ENCODE results near the gene PFN2. TPM values are rescaled to one million over a fixed set of nuclear protein-coding genes. Genes with fewer than 3 reads are reported as not detected.

PFN2 gene
- total RNA-seq, 4 donors from 2014 or later = 6.5 to 19.9 (median 13.2) TPM

GRCh38 chr3:149934524-149934923 lies 36.2 kb downstream of the PFN2 start:
- TF ChIP-seq POLR2A (IDR thresholded peaks at IDR 0.05) (no peak), CTCF (IDR thresholded peaks at IDR 0.05) (no peak), POLR2AphosphoS5 (IDR thresholded peaks at IDR 0.05) (no peak), EP300 (IDR thresholded peaks at IDR 0.05) (no peak)
- H3K36me3 ChIP-seq = peaks cover 10% of the 10 kb centered on the region
- H3K4me3 ChIP-seq = no peak overlapping the region
- H3K4me1 ChIP-seq = no peaks in the 10 kb centered on the region
- no peak overlapping the region for H3K27ac ChIP-seq
- H3K27me3 ChIP-seq = no peaks in the 10 kb centered on the region
- no peak for DNase-seq (ENCODE audit: low spot score in 2 of 2)
- H3K9me3 ChIP-seq = no peaks in the 10 kb centered on the region

- Histone ChIP-seq H3K4me1 (no peaks in the 10 kb centered on the region), H3K27ac (no peak overlapping the region), H3K27me3 (no peaks in the 10 kb centered on the region), H3K9me3 (no peaks in the 10 kb centered on the region), H3K4me3 (no peak overlapping the region), H3K36me3 (peaks cover 16% of the 10 kb centered on the region)
- no peak for DNase-seq (ENCODE audit: low spot score in 2 of 2)
- no peak for TF ChIP-seq POLR2AphosphoS5 (IDR thresholded peaks at IDR 0.05)
- no peak for TF ChIP-seq CTCF (IDR thresholded peaks at IDR 0.05)
- TF ChIP-seq POLR2A (IDR thresholded peaks at IDR 0.05) = no peak
- TF ChIP-seq EP300 (IDR thresholded peaks at IDR 0.05) = no peak
Measured at GRCh38 chr3:149933858-149934257, 36.8 kb downstream of the PFN2 start.

DNA sequence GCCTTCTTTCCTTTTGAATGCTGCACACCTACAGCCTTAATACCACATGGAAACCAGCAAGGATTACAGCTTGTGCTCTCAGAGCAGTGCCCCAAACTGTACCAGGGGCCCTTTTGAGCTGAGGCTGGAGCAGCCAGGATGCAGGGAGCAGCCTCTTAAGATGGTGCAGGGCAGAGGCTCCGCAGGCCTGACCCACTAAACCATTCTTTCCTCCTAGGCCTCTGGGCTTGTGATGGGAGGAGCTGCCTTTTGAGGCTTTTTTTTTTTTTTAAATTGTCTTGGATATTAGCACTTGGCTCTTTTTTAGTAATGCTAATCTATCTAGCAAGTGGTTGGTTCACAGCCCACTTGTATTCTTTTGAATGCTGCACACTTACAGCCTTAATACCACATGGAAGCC lies 37.7 kb downstream of the PFN2 start:
- Histone ChIP-seq H3K27me3 (no peaks in the 10 kb centered on the region), H3K9me3 (no peaks in the 10 kb centered on the region), H3K4me1 (no peaks in the 10 kb centered on the region), H3K4me3 (no peak overlapping the region), H3K36me3 (peaks cover 17% of the 10 kb centered on the region), H3K27ac (no peak overlapping the region)
- DNase-seq (ENCODE audit: low spot score in 2 of 2) = no peak
- WGBS = 89% methylated on average over 1 of the region's 1 CpG
- no peak for TF ChIP-seq POLR2AphosphoS5 (IDR thresholded peaks at IDR 0.05)
- TF ChIP-seq CTCF (IDR thresholded peaks at IDR 0.05) = no peak
- TF ChIP-seq POLR2A (IDR thresholded peaks at IDR 0.05) = no peak
- no peak for TF ChIP-seq EP300 (IDR thresholded peaks at IDR 0.05)

- no peak for TF ChIP-seq POLR2AphosphoS5 (IDR thresholded peaks at IDR 0.05)
- no peak for TF ChIP-seq POLR2A (IDR thresholded peaks at IDR 0.05)
- no peak for TF ChIP-seq CTCF (IDR thresholded peaks at IDR 0.05)
- no peak for TF ChIP-seq EP300 (IDR thresholded peaks at IDR 0.05)
- H3K27ac ChIP-seq = no peak overlapping the region
- no peaks in the 10 kb centered on the region for H3K9me3 ChIP-seq
- H3K4me3 ChIP-seq = no peak overlapping the region
- 95% methylated on average over 3 of the region's 3 CpGs for WGBS
- H3K4me1 ChIP-seq = no peaks in the 10 kb centered on the region
- no peaks in the 10 kb centered on the region for H3K27me3 ChIP-seq
- no peak for DNase-seq (ENCODE audit: low spot score in 2 of 2)
- peaks cover 16% of the 10 kb centered on the region for H3K36me3 ChIP-seq
Measured at GRCh38 chr3:149920119-149920518, 50.6 kb downstream of the PFN2 start.

- no peaks in the 10 kb centered on the region for H3K27me3 ChIP-seq
- H3K4me3 ChIP-seq = no peak overlapping the region
- DNase-seq (ENCODE audit: low spot score in 2 of 2) = no peak
- H3K9me3 ChIP-seq = no peaks in the 10 kb centered on the region
- no peak for TF ChIP-seq CTCF (IDR thresholded peaks at IDR 0.05)
- no peak for TF ChIP-seq EP300 (IDR thresholded peaks at IDR 0.05)
- TF ChIP-seq POLR2AphosphoS5 (IDR thresholded peaks at IDR 0.05) = no peak
- TF ChIP-seq POLR2A (IDR thresholded peaks at IDR 0.05) = no peak
- WGBS = 95% methylated on average over 3 of the region's 3 CpGs
- no peaks in the 10 kb centered on the region for H3K4me1 ChIP-seq
- H3K36me3 ChIP-seq = peaks cover 20% of the 10 kb centered on the region
- no peak overlapping the region for H3K27ac ChIP-seq
Measured at GRCh38 chr3:149919509-149919908, 51.2 kb downstream of the PFN2 start.
